Breast epithelium (tissue), 3 donors: ENCODE data around the gene ZDHHC5.

Source experiments
- CTCF ChIP-seq, 3 donors: fragments of 450-650 bp; IDR thresholded peaks; one replicate each; pipeline ENCODE4 v1.5.1; 2016 to 2017; ENCODE audit warnings: antibody characterized with exemption in 3 of 3, mild to moderate bottlenecking in 3 of 3, moderate library complexity in 3 of 3
- POLR2A ChIP-seq: fragments of 450-650 bp; IDR thresholded peaks from one replicate; pipeline ENCODE4 v1.6.1; 2016; ENCODE audit warnings: antibody characterized with exemption, mild to moderate bottlenecking, moderate library complexity

- TF ChIP-seq POLR2A = no peak
- no peak for TF ChIP-seq CTCF (IDR thresholded peaks at IDR 0.05)
Observed at GRCh38 chr11:57700425-57700824, 32.5 kb downstream of the ZDHHC5 start.
